HepG2 (cell line): ENCODE measurements around the gene PSMC3IP. TPM values are rescaled to one million over a fixed set of nuclear protein-coding genes. Genes with fewer than 3 reads are reported as not detected.

Source experiments
- AGO1 ChIP-seq: fragments of 200-400 bp; formaldehyde crosslinking; IDR thresholded peaks from 2 replicates; pipeline ENCODE4 v1.6.1; 2017; ENCODE audit warnings: mild to moderate bottlenecking, low read depth, low read length, moderate library complexity; ENCODE audit not compliant: poor library complexity, severe bottlenecking
- ARID5B ChIP-seq: IDR thresholded peaks from 2 replicates; pipeline ENCODE4 v1.4.0; 2020; ENCODE audit warnings: mild to moderate bottlenecking, missing genetic modification reagents
- NR2F2 ChIP-seq: IDR thresholded peaks from 2 replicates; pipeline ENCODE4 v1.6.1; 2012; ENCODE audit warnings: low read depth, inconsistent platforms, borderline replicate concordance
- ONECUT2 ChIP-seq: sonication (generic); formaldehyde crosslinking; IDR thresholded peaks from 2 replicates; pipeline ENCODE4 v1.4.0; 2020; ENCODE audit warnings: missing genetic modification reagents
- PCBP2 ChIP-seq: fragments of 200-400 bp; formaldehyde crosslinking; optimal IDR thresholded peaks from 2 replicates; pipeline ENCODE3; 2018; ENCODE audit warnings: low read length, low read depth; ENCODE audit not compliant: poor library complexity, severe bottlenecking
- PLSCR1 ChIP-seq: sonication (generic); formaldehyde crosslinking; IDR thresholded peaks from 2 replicates; pipeline ENCODE4 v1.5.0; 2020; ENCODE audit warnings: missing genetic modification reagents, mild to moderate bottlenecking, borderline replicate concordance
- SMARCC2 ChIP-seq: fragments of 450-650 bp; IDR thresholded peaks from 2 replicates; pipeline ENCODE4 v1.6.1; 2017; ENCODE audit warnings: antibody characterized with exemption, mild to moderate bottlenecking
- SNAPC2 ChIP-seq: sonication (generic); formaldehyde crosslinking; IDR thresholded peaks from 2 replicates; pipeline ENCODE4 v1.8.1; 2022; ENCODE audit warnings: mild to moderate bottlenecking, missing genetic modification reagents
- TGIF2 ChIP-seq: IDR thresholded peaks from 2 replicates; pipeline ENCODE4 v1.6.1; 2016; ENCODE audit warnings: control low read depth, missing compliant biosample characterization
- ZNF234 ChIP-seq: sonication (generic); formaldehyde crosslinking; conservative IDR thresholded peaks from 2 replicates; pipeline ENCODE4 v1.5.1; 2020; ENCODE audit warnings: mild to moderate bottlenecking, missing genetic modification reagents
- ZNF496 ChIP-seq: sonication (generic); formaldehyde crosslinking; IDR thresholded peaks from 2 replicates; pipeline ENCODE4 v1.8.1; 2023; ENCODE audit warnings: mild to moderate bottlenecking, moderate library complexity, missing genetic modification reagents; ENCODE audit not compliant: insufficient replicate concordance
- ZNF678 ChIP-seq: sonication (generic); formaldehyde crosslinking; IDR thresholded peaks from 2 replicates; pipeline ENCODE4 v1.4.0; 2020; ENCODE audit warnings: mild to moderate bottlenecking, missing genetic modification reagents
- ZNF839 ChIP-seq: sonication (generic); formaldehyde crosslinking; IDR thresholded peaks from 2 replicates; pipeline ENCODE4 v1.4.0; 2020; ENCODE audit warnings: missing genetic modification reagents, mild to moderate bottlenecking, borderline replicate concordance
- ZNF850 ChIP-seq: sonication (generic); formaldehyde crosslinking; conservative IDR thresholded peaks from 2 replicates; pipeline ENCODE4 v1.9.0; 2021; ENCODE audit warnings: mild to moderate bottlenecking, missing genetic modification reagents
- ZNF878 ChIP-seq: sonication (generic); formaldehyde crosslinking; IDR thresholded peaks from 2 replicates; pipeline ENCODE4 v1.8.1; 2023; ENCODE audit warnings: mild to moderate bottlenecking, missing genetic modification reagents, moderate library complexity
- polyA plus RNA-seq, 8 experiments: library from polyadenylated mRNA; depleted of rRNA in 3 of 8; stranded (reverse) in 7 of 8; unstranded in 1 of 8; fragments of >200 nt; fragmentation: Illumina TruSeq in 4 of 8; extraction: Trizol in 4 of 8; gene quantifications; 2 replicates each; pipeline versions ENCODE4 v1.2.1 to v1.2.3, GENCODE V29; 2011 to 2016; ENCODE audit warnings: low read depth in 4 of 8, missing spikeins in 1 of 8, mixed read lengths in 1 of 8; ENCODE audit not compliant: insufficient read depth in 1 of 8
- total RNA-seq, 5 experiments: library from RNA; depleted of rRNA; stranded (reverse); fragments of >200 nt; fragmentation: Illumina TruSeq; extraction: Trizol; gene quantifications; 2 replicates each; pipeline ENCODE4 v1.2.3, GENCODE V29; 2016; ENCODE audit warnings: low read depth in 1 of 5
- TF ChIP-seq, protein P1 (sequence below): sonication (generic); formaldehyde crosslinking; IDR thresholded peaks from 2 replicates; pipeline ENCODE4 v1.4.0; 2020; ENCODE audit warnings: missing genetic modification reagents
- TF ChIP-seq, protein P2 (sequence below): sonication (generic); formaldehyde crosslinking; IDR thresholded peaks from 2 replicates; pipeline ENCODE4 v1.9.0; 2021; ENCODE audit warnings: missing genetic modification reagents, borderline replicate concordance
- TF ChIP-seq, protein P3 (sequence below): sonication (generic); formaldehyde crosslinking; IDR thresholded peaks from 2 replicates; pipeline ENCODE4 v1.5.0; 2020; ENCODE audit warnings: missing genetic modification reagents

PSMC3IP gene
- total and polyA plus RNA-seq, 2 of the 13 experiments (the other 11 are each of a cell fraction or from before 2014, with no cell fraction given) = 6.5 to 22.4 TPM

GRCh38 chr17:42536048-42536371 lies 41.5 kb downstream of the PSMC3IP start, which contains the start of gene NAGLU (continued):
- TF ChIP-seq TGIF2 (CRISPR knock-in tag) (no peak), ZNF839 (CRISPR knock-in tag) (no peak), SMARCC2 (no peak), PCBP2 (no peak), ZNF234 (CRISPR knock-in tag) (no peak), ONECUT2 (peak; percentile 37; the same call in 1 of the 2 replicates), ZNF850 (peak; percentile 87; the same call in 1 of the 2 replicates), ZNF878 (no peak), NR2F2 (no peak), SNAPC2 (CRISPR knock-in tag) (0 out of 2 replicates have a peak, but pooled peaks have one; percentile 46), ARID5B (CRISPR knock-in tag) (peak; percentile 86), PLSCR1 (CRISPR knock-in tag) (no peak), AGO1 (peak; percentile 74), ZNF496 (no peak), ZNF678 (CRISPR knock-in tag) (no peak)
- TF ChIP-seq, protein P1, sequence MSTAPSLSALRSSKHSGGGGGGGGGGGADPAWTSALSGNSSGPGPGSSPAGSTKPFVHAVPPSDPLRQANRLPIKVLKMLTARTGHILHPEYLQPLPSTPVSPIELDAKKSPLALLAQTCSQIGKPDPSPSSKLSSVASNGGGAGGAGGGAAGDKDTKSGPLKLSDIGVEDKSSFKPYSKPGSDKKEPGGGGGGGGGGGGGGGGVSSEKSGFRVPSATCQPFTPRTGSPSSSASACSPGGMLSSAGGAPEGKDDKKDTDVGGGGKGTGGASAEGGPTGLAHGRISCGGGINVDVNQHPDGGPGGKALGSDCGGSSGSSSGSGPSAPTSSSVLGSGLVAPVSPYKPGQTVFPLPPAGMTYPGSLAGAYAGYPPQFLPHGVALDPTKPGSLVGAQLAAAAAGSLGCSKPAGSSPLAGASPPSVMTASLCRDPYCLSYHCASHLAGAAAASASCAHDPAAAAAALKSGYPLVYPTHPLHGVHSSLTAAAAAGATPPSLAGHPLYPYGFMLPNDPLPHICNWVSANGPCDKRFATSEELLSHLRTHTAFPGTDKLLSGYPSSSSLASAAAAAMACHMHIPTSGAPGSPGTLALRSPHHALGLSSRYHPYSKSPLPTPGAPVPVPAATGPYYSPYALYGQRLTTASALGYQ (CRISPR knock-in tag) = no peak
- TF ChIP-seq, protein P2, sequence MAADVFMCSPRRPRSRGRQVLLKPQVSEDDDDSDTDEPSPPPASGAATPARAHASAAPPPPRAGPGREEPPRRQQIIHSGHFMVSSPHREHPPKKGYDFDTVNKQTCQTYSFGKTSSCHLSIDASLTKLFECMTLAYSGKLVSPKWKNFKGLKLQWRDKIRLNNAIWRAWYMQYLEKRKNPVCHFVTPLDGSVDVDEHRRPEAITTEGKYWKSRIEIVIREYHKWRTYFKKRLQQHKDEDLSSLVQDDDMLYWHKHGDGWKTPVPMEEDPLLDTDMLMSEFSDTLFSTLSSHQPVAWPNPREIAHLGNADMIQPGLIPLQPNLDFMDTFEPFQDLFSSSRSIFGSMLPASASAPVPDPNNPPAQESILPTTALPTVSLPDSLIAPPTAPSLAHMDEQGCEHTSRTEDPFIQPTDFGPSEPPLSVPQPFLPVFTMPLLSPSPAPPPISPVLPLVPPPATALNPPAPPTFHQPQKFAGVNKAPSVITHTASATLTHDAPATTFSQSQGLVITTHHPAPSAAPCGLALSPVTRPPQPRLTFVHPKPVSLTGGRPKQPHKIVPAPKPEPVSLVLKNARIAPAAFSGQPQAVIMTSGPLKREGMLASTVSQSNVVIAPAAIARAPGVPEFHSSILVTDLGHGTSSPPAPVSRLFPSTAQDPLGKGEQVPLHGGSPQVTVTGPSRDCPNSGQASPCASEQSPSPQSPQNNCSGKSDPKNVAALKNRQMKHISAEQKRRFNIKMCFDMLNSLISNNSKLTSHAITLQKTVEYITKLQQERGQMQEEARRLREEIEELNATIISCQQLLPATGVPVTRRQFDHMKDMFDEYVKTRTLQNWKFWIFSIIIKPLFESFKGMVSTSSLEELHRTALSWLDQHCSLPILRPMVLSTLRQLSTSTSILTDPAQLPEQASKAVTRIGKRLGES (CRISPR knock-in tag) = no peak
- TF ChIP-seq, protein P3, sequence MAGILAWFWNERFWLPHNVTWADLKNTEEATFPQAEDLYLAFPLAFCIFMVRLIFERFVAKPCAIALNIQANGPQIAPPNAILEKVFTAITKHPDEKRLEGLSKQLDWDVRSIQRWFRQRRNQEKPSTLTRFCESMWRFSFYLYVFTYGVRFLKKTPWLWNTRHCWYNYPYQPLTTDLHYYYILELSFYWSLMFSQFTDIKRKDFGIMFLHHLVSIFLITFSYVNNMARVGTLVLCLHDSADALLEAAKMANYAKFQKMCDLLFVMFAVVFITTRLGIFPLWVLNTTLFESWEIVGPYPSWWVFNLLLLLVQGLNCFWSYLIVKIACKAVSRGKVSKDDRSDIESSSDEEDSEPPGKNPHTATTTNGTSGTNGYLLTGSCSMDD (CRISPR knock-in tag) = no peak
